AG09309 (cell line): ENCODE measurements around the gene IRF2BPL.

ENCODE experiments used
- DNase-seq: peaks from one replicate; pipeline ENCODE4 v3.0.0-alpha.2; 2010; ENCODE audit warnings: low read depth
- H3K4me3 ChIP-seq: 2 replicates; pipeline ENCODE4 v1.5.1; 2011; ENCODE audit warnings: mild to moderate bottlenecking, low read depth, low read length, moderate library complexity; ENCODE audit not compliant: control insufficient read depth
- CTCF ChIP-seq: IDR thresholded peaks from 2 replicates; pipeline ENCODE4 v1.5.1; 2011; ENCODE audit warnings: mild to moderate bottlenecking, low read depth, low read length, inconsistent platforms; ENCODE audit not compliant: insufficient read depth, control insufficient read depth; ENCODE audit errors: missing control alignments

Gene IRF2BPL

DNA sequence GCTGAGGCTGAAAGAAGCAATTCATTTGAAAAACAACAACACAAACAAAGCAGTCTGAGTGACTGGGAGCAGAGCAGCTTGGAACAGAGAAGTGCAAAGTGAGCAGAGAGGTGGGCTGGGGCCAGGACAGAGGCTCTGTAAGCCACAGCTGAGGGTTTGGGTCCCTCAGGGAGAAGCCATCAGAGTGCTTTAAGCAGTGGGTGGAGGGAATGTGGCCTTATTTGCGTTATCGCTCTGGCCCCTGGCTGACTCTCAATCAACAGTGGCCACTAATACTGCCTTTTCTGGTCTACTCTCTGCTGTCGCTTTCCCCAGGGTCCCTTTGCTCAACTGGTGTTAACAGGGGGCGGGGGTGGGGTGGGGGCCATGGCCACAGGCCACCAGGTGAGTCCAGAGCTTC is 44.2 kb downstream of the IRF2BPL start:
- TF ChIP-seq CTCF, result no peak
- no peak overlapping the region for H3K4me3 ChIP-seq
- DNase-seq, result no peak

- TF ChIP-seq CTCF, result no peak
- no peak overlapping the region for H3K4me3 ChIP-seq
Observed at GRCh38 chr14:76981670-76982069, 46.8 kb downstream of the IRF2BPL start.

DNA sequence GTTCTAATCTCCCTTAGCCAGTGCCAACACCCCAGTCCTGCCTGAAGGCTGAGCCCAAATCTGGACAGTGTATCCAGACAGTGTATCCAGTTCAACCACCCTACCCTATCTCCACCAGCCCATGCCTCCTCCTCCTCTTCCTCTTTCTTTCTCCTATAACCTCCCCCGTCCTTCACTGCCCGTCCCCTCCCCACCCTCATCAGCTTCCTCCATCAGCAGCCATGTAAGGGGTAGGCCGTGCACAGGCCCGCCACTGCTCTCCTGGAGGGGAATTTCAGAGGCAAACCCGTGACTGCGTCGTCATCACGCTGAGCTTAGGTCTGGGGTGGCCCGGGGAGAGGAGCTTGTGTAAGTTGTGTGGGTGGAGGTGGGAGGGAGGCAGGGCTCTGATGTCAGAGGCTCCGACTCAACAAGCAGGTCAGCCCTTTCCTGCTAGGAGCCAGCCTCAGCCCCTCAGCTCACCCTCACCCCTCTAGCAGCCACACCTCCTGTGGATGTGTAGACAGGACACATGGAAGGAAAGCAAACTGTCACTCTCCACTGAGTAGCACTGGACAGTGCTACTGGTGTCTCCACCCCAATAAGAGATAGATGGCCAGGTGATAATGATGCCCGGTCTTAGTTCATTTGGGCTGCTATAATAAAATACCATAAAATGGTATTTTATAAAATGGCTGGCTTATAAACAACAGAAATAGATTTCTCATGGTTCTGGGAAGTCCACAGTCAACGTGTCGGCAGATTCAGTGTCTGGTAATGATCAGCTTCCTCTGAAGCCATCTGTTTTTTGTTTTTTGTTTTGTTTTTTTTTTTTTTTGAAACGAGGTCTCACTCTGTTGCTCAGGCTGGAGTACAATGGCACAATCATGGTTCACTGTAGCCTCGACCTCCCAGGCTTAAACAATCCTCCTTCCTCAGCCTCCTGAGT is 50.5 kb downstream of the IRF2BPL start:
- no peak for TF ChIP-seq CTCF
- no peak for DNase-seq
- no peak overlapping the region for H3K4me3 ChIP-seq

More at GRCh38 chr14:76981670-76982069, 46.8 kb downstream of the IRF2BPL start:
- no peak for DNase-seq

DNA sequence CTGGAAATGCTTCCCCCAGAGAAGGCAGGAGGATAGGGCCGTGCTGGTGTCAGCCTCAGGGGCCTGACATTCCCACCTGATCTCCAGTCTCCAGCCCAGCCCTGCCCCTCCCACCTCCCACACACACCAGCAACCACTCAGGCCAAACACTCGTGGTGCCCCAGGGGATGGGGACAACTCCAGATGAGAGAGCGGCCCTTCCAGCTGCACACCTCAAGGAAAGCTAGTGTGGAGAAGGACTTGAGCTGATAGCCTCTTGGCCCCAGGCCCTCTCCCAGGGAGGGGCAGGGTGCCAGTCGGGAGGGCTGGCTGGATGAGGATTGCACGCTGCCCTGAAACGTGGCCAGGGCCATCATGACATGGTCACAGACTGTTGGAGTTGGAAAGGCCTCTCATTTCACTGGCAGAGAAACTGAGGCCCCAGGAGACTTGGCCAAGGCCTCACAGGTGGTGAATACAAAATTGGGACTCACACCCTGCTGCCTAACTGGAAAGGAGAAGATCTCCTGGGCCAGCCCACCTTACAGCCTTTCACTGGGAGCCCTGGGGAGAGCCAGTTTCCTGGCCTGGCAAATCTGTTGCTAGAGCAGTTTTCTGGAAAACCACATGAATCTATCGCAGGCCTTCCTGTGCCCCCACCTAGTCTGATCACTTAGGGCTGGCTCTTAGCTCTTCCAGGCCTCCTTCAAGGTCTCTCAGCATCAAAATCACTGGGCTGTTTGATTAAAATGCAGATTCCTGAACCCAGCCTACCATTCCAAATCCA is 52.1 kb downstream of the IRF2BPL start:
- no peak for TF ChIP-seq CTCF
- no peak overlapping the region for H3K4me3 ChIP-seq
- no peak for DNase-seq

GRCh38 chr14:76975812-76976211 is 52.7 kb downstream of the IRF2BPL start:
- no peak for TF ChIP-seq CTCF
- H3K4me3 ChIP-seq, result no peak overlapping the region
- no peak for DNase-seq

- no peak overlapping the region for H3K4me3 ChIP-seq
- TF ChIP-seq CTCF, result no peak
- DNase-seq, result no peak
Observed at GRCh38 chr14:76975051-76975450, 53.5 kb downstream of the IRF2BPL start.
